ENCODE measurements around the gene NSUN3. TPM values are rescaled to one million over a fixed set of nuclear protein-coding genes. Genes with fewer than 3 reads are reported as not detected.

NSUN3 gene
- total and polyA plus RNA-seq, 10 of the 15 experiments (the other 5 are each of a cell fraction or from before 2014, with no cell fraction given), result 9.1 to 20.3 (median 11.7) TPM

DNA sequence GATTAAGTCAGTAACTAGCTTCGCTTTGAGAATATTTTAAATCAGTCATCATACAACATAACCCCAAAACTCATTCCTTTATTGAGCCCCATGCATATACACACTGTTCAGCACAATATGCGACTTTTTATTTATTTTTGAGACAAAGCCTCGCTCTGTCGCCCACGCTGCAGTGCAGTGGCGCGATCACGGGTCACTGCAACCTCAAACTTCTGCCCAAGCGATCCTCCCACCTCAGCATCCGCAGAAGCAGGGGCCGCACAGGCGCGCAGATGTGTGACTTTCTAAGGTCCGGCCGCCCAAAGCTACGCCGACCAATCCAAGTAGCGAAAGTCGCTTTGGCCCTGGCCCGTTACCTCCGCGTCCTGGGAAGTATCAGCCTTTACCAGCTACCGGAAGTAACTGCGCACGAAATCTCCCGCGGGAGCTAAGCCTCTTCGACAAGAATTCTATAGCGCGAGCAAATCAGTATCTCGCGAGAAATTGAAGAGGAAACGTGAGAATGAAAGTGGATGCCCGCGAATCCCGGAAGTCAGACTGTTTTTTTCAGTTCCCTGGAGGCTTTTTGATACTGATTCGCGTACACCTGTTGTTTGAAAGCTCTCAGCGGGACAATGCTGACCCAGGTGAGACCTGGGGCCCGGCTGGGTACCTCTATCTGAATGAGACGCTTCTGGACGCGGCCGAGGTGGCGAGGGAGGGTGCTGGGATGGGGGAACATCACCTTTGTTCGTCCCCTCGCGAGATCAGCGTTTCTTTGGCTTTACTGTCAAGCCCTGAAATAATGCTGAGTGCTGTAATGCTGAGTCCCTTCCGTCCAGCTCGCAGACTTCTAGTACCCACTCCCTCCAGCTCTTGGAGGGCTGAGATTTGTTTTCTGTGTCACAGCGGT lies at the start of gene NSUN3, which contains the start of gene DHFR2 (continued):
- TF ChIP-seq SUPT20H (IDR thresholded peaks at IDR 0.05; ENCODE audit: borderline replicate concordance, control insufficient read depth, low read depth, low read length) (no peak), PAX5 (IDR thresholded peaks at IDR 0.05; ENCODE audit: borderline replicate concordance, low read depth, low read length) (peak; percentile 62; the same call in 1 of the 2 replicates), SREBF1 (IDR thresholded peaks at IDR 0.05; ENCODE audit: low read length) (no peak), MEF2B (IDR thresholded peaks at IDR 0.05; ENCODE audit: partially characterized antibody, poor library complexity, severe bottlenecking) (peak; percentile 86), HDAC2 (IDR thresholded peaks at IDR 0.05) (no peak), KDM1A (IDR thresholded peaks at IDR 0.05; ENCODE audit: borderline replicate concordance) (no peak), FOXM1 (IDR thresholded peaks at IDR 0.05; ENCODE audit: low read depth, low read length) (0 out of 2 replicates have a peak, but pooled peaks have one; percentile 28), SREBF2 (IDR thresholded peaks at IDR 0.05; ENCODE audit: low read length) (no peak), ZNF384 (IDR thresholded peaks at IDR 0.05; ENCODE audit: borderline replicate concordance, low read depth, low read length) (no peak; the same call in 1 of the 2 replicates), SIN3A (IDR thresholded peaks at IDR 0.05; ENCODE audit: low read depth, low read length) (peak; percentile 57; the same call in 1 of the 2 replicates), IKZF1 (conservative IDR thresholded peaks at IDR 0.05) (peak; percentile 76), USF2 (IDR thresholded peaks at IDR 0.05; ENCODE audit: borderline replicate concordance, low read depth, low read length) (no peak), RAD21 (IDR thresholded peaks at IDR 0.05; ENCODE audit: insufficient read depth, low read depth, low read length) (no peak), CREM (IDR thresholded peaks at IDR 0.05; ENCODE audit: low read depth) (peak; percentile 67; the same call in 1 of the 2 replicates), TAF1 (IDR thresholded peaks at IDR 0.05; ENCODE audit: borderline replicate concordance, low read depth, low read length) (peak; percentile 68; the same call in 1 of the 2 replicates), HDAC6 (IDR thresholded peaks at IDR 0.05; ENCODE audit: unreplicated experiment) (no peak), MYB (IDR thresholded peaks at IDR 0.05; ENCODE audit: borderline replicate concordance, low read depth, low read length) (peak; percentile 31; the same call in 1 of the 2 replicates), SP1 (IDR thresholded peaks at IDR 0.05; ENCODE audit: low read depth, low read length) (no peak), RBBP5 (conservative IDR thresholded peaks at IDR 0.05) (no peak), KAT2A (conservative IDR thresholded peaks at IDR 0.05; ENCODE audit: control insufficient read depth, low read depth, low read length) (no peak), RAD51 (IDR thresholded peaks at IDR 0.05) (0 out of 2 replicates have a peak, but pooled peaks have one; percentile 14), RELA (IDR thresholded peaks at IDR 0.05; ENCODE audit: borderline replicate concordance, partially characterized antibody) (peak; percentile 61)
- TF ChIP-seq, protein P1, sequence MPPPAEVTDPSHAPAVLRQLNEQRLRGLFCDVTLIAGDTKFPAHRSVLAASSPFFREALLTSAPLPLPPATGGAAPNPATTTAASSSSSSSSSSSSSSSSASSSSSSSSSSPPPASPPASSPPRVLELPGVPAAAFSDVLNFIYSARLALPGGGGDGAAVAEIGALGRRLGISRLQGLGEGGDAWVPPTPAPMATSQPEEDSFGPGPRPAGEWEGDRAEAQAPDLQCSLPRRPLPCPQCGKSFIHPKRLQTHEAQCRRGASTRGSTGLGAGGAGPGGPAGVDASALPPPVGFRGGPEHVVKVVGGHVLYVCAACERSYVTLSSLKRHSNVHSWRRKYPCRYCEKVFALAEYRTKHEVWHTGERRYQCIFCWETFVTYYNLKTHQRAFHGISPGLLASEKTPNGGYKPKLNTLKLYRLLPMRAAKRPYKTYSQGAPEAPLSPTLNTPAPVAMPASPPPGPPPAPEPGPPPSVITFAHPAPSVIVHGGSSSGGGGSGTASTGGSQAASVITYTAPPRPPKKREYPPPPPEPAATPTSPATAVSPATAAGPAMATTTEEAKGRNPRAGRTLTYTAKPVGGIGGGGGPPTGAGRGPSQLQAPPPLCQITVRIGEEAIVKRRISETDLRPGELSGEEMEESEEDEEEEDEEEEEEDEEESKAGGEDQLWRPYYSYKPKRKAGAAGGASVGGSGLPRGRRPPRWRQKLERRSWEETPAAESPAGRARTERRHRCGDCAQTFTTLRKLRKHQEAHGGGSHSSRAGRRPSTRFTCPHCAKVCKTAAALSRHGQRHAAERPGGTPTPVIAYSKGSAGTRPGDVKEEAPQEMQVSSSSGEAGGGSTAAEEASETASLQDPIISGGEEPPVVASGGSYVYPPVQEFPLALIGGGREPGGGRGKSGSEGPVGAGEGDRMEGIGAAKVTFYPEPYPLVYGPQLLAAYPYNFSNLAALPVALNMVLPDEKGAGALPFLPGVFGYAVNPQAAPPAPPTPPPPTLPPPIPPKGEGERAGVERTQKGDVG (CRISPR knock-in tag; IDR thresholded peaks at IDR 0.05), result no peak
- TF ChIP-seq, protein P2, sequence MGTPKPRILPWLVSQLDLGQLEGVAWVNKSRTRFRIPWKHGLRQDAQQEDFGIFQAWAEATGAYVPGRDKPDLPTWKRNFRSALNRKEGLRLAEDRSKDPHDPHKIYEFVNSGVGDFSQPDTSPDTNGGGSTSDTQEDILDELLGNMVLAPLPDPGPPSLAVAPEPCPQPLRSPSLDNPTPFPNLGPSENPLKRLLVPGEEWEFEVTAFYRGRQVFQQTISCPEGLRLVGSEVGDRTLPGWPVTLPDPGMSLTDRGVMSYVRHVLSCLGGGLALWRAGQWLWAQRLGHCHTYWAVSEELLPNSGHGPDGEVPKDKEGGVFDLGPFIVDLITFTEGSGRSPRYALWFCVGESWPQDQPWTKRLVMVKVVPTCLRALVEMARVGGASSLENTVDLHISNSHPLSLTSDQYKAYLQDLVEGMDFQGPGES (IDR thresholded peaks at IDR 0.05), result no peak
